Ovary (tissue), 3 donors: ENCODE results near the gene ZNF511.

ENCODE experiments used
- CTCF ChIP-seq, 3 donors: fragments of 450-650 bp in 2 of 3; fragments of 200-600 bp in 1 of 3; IDR thresholded peaks; one replicate each; pipeline versions ENCODE4 v1.5.1 to v1.8.0; 2016 to 2022; ENCODE audit warnings: antibody characterized with exemption in 3 of 3, mild to moderate bottlenecking in 1 of 3
- POLR2A ChIP-seq: fragments of 450-650 bp; IDR thresholded peaks from one replicate; pipeline ENCODE4 v1.6.1; 2017; ENCODE audit warnings: antibody characterized with exemption, mild to moderate bottlenecking, moderate library complexity
- donor health status: DM: no; HTN: no; CAD: no.

DNA sequence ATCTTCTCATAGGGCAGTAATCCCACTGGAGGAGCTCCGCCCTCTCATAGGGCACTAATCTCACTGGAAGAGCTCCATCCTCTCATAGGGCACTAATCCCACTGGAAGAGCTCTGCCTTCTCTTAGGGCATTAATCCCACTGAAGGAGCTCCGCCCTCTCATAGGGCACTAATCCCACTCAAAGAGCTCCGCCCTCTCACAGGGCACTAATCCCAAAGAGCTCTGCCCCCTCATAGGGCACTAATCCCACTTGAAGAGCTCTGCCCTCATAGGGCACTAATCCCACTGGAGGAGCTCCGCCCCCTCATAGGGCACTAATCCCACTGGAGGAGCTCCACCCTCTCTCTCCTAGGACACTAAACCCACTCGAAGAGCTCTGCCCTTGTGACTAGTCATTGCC is 52.5 kb downstream of the ZNF511 start:
- TF ChIP-seq POLR2A (no peak), CTCF (IDR thresholded peaks at IDR 0.05) (no peak)
